AG20443 (cell line): ENCODE results near the gene ELMOD1.

Source experiments
- DNase-seq: peaks from one replicate; pipeline ENCODE4 v3.0.0; 2012; ENCODE audit warnings: low spot score, mixed read lengths

The ELMOD1 gene

DNA sequence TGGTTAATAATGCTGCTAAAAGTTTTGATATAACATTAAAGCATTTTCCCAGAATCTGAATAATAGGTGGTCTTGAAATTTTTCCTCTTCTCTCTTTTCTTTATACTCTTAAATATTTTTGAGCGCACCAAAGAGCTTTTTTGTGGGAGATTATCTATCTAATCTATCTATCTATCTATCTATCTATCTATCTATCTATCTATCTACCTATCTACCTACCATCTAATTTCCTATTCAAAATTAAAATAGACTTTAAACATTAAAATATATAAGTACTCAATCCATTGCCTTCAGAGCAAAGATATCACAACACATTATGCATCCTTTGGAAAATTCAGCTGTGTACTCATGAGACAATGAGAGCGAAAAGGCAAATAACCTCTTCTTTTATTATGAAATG lies 55.8 kb downstream of the ELMOD1 start:
- DNase-seq, result no peak

DNA sequence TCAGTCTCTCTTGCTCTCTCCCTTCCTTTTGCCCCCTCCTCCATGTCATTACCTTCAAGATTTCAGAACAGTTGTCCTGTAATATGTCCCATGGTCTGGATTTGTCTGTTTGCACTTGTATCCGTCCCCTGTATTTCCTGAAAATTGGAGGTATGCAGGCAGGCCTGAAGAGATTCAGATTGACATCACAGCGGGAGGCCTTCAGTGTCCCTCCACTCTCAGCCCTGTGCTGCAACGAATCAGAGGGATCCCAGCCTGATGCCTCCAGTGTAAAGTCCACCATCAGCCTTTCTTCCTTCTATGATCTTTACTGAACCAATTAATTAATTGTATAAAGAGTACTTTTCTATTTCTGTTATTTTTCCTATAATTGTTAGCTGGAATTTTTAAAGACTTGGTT lies 57.3 kb downstream of the ELMOD1 start:
- no peak for DNase-seq

DNA sequence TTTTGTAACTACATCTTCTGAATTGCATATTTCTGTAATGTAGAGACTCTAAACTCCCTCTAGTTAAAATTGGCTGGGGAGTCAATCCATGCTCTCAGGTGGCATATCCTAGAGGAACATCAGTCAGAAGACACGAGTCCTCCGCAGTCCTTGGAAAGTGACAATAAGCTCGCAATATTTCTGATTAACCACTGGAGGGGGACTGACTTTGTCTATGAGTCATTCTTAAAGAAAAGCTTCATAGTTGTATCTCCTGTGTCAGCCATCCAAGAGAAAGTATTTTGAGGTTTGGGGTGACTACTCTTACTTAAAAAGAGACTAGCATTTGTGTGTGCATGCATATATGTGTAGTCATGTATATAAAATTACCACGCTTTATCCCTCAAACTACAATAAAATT lies 60.7 kb downstream of the ELMOD1 start:
- no peak for DNase-seq

DNA sequence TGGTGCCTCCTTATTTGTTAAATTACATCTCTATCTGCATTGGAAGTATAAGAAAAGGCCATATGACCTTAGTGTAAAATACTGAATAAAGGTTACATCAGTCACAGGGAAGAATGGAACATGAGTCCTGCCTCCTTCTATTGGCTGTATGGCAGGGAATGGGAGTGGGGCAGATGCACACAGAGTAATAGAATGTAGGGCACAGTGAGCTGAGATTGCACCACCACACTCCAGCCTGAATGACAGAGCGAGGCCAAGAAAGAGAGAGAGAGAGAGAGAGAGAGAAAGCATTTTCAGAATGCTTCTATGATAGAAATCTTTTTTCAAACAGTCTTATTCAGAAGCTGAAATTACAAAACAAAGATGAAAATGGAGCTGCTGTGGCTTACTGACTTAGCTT lies 62.1 kb downstream of the ELMOD1 start:
- DNase-seq, result no peak

DNA sequence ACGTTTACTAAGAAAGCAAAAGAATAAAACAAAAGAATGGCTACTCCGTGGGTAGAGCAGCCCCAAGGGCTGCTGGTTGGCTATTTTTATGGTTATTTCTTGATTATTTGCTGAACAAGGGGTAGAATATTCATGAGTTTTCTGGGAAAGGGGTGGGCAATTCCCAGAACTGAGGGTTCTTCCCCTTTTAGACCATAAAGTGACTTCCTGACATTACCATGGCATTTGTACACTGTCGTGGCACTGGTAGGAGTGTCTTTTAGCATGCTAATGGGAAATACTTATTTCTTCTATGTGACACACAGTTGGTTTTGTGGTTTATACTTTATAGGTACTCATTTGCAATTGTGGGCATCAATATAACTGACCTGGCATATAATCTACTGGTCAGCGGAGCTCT lies 64.7 kb downstream of the ELMOD1 start:
- DNase-seq, result no peak

DNA sequence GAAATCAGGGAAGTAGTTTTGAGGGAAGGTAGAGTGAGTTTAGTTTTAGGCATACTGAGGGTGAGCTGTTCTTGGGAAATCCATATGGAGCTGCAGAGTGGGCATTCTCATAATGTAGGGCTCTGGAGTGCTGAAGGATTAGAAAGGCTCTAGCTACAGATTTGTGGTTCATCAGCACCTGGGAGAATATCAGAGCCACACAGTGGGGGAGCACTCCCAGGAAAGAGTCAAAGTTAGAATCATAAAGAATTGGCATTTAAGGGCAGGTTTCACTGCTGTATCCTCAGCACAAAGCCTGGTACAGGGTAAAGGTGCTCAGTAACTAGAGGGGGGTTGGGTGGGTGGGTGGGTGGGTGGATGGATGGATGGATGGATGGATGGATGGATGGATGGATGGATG lies 68.4 kb downstream of the ELMOD1 start:
- no peak for DNase-seq

DNA sequence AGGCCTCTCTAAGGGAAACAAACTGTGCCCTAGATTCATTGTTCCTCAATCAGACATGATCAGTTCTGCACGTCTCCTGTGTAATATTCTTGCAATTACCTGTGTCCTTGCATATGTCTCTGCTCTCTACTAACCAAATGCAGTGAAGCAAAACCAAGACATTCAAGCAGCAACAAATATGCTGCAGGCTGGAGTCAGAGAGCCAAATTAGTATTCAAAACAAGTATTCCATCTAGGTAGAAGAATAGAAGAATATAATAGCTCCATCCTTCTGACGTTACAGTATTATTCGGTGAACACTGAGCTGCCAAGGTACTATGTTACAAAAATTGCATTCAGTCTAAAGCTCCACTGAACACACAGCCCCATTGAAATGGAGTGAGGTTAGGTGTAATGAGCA lies 69.1 kb downstream of the ELMOD1 start:
- DNase-seq, result no peak

DNA sequence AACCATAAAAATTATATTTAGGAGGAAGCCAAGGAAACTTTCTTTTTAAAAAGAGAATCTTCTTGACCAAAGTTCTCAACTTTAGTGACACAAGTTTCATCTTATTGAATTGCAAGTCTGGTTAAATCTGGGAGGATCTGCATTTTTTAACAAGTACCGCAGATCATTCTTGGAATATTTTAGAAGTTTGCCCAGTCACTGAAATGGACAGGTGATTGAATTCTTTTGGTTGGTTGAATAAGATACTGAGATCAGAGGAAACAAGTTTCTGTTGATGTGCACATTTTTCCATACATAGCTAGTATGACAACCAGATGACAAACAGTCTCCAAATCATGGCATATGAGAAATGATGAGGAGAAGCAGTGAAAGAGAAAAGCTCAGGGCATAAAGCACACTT lies 70.7 kb downstream of the ELMOD1 start:
- no peak for DNase-seq

DNA sequence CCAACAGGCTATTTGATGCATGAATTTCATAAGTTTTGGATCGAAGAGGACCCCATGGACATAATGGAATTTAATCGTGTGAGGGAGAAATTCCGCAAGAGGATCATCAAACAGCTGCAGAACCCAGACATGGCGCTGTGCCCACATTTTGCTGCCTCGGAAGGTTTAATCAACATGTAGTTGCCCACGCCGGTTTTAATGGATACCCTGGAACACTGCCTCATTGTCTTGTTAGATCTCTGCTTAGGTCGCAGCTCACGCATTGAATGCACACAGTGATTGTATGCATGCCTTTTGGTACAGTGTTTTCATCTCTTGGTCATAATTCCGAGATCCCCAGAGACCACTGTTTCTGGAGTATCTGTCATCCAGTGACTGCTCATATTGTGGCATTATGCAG lies 74.1 kb downstream of the ELMOD1 start:
- no peak for DNase-seq

DNA sequence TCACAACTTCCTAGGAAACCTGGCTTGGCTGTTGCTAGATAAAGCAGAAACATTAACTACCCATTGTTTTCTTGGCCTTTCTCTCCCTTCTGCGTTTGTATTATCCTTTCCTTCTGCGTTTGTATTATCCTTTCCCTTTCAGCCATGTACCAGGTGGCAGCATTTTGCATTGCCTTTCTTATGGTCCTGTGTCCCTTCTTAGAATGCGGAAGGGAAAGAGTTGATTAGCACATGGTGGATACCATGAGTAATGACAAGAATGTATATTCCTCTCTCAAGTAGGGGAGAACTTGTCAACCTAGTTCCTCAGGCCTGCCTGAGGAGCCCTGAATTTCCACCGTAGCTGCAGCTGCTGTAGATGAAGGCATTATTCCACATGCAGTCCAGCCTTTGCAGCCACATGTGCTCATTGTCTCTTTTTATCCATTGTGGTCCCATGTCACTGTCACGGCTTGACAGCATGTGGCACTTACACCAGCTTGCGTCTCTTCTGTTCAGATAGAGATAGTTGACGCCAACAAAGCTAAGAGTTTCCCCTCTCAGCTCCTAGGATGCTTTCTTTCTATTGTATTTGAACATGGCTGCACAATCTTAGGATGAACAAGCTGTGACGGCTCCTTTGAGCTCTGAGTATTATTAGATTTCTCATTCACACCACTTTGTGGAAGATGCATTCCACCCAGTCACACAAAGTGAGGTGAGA lies 76.1 kb downstream of the ELMOD1 start:
- DNase-seq, result no peak

DNA sequence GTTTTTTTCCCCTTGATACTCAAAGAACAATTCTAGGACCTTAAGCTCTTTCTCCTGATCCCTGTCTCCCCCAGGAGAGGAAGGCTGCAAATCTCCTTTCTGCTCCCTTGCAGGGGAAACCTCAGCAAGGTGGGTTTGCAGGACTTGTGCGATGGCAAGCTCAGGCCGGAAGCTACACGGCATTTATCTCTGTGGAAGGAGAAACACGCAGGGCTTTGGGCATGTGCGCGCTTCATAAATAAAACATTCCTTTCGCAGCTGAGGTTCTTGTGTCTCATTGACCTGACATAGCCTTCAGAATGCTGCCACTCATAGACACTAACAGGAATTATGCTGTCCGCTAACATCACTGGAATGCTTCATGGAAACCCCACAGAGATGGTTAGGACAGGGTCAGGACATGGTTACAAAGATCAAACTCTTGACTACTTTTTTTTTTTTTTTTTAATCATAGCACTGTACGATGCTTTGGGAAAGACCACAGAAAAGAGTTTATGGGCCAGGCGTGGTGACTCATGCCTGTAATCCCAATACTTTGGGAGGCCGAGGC lies 78.3 kb downstream of the ELMOD1 start:
- DNase-seq, result no peak

DNA sequence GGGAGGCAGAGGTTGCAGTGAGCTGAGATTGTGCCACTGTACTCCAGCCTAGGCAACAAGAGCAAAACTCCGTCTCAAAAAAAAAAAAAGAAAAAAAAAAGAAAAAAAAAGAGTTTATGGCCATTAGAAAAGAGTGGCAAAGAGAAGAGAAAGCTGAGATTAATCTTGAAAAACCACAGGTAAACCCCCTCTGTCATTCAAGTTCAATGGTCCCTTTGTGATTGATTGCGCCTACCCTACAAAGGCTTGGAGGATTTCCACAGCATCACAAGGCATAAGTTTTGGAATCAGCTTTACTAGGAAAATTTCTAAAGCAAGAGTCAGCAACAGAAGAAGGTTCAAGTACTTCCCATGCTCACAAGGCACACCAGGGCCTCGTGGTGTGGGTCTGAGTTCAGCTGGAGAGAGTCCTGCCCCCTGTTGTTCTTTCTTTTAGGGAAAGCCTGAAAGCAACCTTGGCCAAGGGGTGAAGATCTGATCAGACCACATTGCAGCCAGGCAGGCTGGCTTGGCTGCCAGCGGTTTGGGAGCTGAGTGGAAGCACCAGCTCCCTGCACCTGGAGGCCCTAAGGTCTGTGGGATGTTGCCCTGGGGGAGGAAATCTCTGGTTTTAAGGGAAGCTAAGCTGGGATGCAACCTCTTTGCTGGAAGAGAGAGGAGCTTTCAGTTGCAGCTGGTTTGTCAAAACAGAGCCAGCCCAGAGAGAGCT lies 79.1 kb downstream of the ELMOD1 start:
- no peak for DNase-seq

DNA sequence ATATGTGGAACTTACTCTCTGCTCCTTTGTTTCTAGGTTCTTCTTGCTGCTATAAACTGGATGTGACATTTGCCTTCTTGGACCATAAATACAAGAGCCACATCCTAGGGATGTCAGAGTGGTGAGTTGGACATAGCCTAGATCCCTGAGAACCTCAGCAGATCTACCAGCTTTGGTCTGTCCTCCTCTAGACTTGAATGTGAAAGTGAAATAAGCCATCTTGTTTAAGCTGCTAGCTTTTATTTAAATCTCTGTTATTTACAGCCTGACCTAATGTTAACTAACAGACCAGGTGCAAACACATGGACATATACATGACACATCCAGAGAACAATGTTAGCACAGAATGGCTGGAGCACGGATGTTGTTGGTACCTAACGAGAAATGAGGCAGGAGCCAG lies 85.0 kb downstream of the ELMOD1 start:
- no peak for DNase-seq

DNA sequence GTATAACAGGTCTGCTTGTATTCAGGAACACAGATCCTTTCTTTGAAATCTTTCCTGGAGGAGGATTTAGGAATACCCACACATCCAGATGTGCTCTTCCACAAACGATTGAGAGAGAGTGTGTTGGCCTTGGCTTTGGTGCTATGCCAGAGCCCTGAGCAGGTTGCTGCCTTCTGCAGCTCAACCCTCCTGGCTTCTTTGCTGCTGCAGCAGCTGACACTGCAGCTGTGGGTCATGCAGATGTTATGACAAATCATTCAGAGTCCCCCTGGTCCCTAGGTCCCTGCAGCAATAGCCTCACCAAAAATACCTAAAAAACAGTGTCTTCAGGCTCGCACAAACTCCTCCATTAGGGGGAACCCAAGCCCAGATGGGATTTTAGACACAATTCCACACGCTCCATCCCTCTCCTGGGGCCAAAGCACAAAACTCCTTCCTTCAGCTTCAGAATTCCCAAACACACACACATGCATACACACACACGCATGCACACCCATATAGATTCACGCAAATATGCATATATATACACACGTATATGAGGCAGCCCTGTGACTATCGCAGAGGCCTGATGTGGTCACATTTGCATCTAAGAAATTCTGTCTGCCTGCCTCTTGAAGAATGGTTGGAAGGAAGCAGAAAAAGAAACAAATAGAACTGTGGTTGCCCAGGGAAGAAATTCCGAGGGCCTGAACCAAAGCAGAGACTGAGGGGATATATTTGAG lies 85.5 kb downstream of the ELMOD1 start:
- DNase-seq, result no peak

DNA sequence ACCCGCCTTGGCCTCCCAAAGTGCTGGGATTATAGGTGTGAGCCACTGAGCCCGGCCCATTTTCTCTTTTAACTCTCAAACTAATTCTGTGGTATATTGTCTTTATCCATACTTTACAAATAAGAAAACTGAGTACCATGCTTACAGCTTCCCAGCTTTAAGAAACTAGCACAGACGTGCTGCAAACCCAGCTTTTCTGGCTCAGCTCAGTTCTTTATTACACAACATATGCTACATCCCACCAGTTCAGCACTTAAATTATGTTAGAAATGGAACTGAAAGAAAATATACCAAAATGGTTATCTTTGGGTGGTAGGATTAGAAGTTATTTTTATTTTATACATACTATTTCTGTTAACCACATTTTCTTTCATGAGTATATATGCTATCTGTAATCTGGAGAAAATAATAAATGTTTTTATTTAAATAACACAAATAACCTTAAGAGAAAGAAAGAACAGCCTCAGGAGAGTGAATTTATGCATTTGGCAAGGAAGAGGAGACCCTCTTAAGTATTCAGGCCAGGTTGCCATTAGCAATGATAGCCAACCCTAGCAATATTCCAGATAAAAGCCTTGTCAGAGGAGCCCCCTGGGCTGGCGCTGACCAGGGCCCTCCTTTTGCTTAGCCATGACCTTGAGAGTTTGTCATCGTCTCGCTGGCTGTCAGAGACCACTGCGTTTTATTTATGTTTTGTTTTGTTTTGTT lies 87.1 kb downstream of the ELMOD1 start:
- no peak for DNase-seq

DNA sequence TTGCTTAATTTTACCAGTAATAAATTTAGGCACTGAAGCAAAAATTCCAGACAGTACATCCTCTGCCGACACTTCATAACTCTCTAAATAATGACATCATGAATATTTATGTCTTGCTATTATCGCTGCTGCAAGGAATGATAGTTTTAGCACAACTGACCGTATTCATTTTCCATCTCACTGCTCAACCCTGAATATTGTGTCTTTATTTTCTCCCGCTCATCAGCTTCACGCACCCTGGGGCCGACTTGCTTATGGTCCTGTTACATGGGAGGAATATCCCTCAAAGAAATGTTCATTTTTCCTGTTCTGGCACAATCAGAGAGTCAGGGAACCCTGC lies 87.7 kb downstream of the ELMOD1 start:
- no peak for DNase-seq

DNA sequence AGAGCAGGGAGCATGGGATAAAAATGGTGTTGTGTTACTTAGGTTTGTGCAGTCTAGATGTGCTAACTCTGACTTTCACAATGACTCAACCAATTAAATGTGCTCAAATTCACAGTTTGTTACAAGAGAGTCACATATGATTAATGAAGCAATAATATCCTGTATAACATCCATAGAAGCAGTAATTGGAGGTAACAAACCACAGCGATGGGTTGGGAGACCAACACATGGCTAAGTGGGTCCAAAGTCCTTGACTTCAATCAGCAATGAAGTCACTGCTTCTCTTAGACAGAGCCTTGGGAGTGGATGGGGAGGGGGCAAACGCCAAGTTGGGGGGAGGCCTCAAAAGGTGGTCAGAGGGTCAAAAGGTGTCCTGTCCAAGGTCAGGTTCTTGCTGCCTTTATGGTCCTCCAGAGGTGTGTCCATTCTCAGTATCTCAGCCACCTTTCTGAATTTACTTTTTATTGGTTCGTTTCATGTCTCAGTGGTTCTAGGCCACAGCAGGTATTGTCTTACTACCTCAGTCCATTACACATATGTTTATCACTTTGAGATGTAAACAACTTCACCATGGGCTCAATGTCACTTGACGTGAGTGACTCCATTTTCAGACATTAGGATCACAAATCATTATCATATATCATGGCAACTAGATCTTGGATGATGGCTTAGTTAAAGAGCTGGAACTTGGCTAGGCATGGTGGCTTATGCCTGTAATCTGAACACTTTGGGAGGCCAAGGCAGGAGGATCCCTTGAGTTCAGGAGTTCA lies 88.5 kb downstream of the ELMOD1 start:
- DNase-seq, result no peak

DNA sequence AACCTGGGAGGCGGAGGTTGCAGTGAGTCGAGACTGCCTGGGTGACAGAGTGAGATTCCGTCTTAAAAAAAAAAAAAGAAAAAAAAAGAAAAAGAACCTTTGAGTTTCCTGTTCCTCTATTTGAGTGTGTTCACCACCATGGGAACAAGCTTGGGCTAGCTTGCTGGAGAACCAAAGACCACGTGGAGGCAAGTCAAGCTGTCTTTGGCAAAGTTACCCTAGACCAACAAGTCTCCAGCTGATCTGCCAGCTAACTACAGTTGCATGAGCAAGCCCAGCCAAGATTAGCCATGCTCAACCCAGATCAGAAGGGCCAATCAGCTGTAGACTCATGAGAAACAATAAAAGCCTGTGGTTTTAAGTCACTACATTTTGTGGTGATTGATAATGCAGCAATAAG lies 91.2 kb downstream of the ELMOD1 start:
- DNase-seq, result no peak

DNA sequence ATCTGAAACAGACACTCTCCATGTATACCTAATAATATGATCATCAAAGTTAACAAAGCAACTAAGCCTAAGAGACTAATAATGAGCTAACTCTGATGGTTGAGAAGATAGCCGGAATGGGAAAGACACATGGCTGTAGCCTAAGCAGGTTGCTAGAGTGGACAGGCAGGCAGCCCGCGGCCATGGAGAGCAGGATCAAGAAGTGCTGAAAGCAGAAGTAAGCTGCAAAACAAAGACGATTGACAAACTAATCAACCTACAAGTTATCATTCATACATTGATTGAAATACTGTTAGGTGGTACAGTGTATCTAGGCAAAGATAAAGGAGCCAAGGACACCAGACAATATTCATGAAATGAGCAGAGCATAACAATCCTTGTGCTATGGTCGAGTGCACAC lies 91.6 kb downstream of the ELMOD1 start:
- DNase-seq, result no peak

DNA sequence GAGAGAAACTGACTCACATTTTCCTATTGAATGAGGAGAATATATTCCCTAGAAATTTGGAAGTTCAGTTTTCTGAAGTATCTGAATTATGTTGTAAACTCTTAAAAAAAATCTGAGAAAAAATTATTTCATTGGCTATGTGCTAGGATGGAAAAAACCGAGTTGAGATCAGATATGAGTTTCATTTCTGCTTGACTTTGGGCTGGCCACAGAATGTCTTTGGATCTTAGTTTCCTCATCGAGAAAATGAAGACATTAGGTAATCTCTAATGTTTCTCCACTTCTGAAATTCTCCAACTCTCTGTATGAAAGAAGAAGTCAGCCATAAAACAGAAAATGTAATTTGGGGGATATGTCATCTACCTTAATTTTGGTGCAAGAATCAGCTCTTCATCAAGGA lies 92.1 kb downstream of the ELMOD1 start:
- no peak for DNase-seq

DNA sequence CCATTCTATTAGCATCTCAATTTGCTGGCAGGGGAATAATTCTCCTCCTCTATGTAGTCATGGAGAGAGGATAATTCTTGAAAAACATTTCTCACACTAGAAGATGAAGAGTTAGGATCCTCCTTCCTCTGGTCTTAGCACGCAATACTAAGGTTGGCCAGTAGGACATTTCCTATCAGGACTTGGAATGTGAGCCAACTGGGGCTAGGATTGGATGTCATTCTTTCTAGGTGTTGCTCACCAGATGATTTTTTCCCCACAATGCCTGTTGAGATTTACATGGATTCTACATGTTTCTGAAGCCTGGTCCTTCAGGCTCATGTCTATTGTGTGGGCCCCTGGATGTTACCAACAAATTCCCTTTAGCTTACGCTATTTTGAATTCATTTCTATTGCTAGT lies 92.9 kb downstream of the ELMOD1 start:
- no peak for DNase-seq
